NCI-H1417 treated with DMSO at 0.1 percent for 48 hours (cell line): ENCODE data around the gene PALM.
A peak's percentile ranks its signal among the peaks of the same experiment; 100 is the strongest.

Experiments
- DNase-seq: peaks from one replicate; lab custom pipeline; 2025; lab: John Stamatoyannopoulos, UW

The PALM gene

DNA sequence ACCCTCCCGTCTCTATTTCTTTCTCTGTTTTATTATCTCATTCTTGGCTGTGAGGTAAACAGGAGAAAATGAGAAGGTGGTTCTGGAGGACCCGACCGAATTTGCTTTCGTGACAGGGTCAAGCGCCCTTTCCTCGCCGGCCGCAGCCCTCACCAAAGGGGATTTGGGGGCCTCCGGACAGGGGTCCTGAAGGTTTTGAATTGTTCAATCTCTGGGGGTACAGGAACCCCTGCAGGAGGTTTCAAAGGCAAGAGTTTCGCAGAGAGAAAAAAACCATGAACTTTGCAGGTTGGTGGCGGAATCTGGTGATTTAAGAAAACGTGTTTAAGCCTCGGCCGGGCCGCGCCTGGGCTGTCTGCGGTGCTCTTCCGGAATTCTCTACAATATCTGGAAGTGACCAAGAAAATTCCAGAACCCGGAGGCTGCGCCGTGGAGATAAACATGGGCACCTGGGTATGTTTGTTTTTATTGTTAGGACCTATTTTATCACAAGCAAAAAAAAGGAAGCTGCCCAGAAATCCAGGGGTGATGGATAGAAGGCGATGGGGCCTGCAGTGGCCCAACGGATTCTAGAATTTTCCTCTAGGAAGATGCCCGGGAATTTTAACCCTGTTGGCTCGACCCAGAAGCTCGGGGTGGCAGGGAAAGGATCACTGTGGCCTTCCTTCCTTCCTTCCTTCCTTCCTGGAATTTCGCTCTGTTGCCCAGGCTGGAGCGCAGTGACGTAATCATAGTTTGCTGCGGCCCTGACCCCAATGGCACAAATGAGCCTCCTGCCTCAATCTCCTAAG lies 74.3 kb downstream of the PALM start:
- DNase-seq: no peak

DNA sequence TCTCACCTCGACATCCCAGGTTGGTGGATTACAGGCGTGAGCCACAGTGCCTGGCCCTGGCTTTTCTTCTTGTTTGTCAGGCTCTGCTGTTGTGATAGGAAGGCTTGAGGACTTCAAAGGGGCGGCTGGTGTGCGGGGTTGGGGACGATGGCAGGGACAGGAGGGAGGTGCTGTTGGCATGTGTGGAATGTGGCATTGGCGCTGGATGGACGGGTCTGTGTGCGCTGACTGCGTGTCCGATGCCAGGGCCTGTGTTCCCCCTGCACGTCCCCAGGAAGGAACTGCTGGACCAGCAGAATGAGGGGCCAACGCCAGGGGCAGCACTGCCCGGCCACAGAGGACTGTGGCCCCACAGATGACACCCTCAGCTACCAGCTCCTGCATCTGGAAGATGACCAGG lies 75.8 kb downstream of the PALM start:
- no peak for DNase-seq

DNA sequence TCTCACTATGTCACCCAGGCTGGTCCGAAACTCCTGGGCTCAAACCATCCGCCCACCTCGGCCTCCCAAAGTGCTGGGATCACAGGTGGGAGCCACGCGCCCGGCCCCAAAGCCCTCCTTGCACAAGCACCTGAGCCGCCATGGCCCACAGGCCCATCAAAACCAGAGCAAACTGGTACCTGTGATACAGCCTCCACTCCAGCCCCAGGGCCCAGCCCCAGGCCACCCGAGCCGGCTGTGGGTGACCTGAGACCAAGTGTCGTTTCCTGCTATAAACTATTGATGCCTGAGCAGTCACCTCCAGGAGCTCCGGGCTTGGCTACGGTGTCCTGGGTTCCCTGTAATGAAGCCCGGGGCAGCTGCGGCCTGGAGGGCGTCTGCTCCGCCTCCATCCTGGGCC lies 78.8 kb downstream of the PALM start:
- no peak for DNase-seq

DNA sequence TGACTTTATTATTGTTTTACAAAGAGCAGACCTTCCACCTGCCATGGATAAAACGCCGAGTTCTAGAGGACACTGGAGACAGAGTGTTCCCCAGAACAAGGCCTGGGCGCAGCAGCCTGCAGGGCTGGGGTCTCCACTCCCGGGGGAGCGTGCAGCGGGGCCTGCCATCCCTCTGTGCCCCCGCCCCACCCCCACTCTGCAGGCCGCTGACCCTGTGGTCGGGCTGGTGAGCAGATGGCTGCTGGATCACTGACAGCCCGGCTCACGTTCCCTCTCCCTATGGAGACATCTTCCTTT lies 79.9 kb downstream of the PALM start:
- DNase-seq: no peak

DNA sequence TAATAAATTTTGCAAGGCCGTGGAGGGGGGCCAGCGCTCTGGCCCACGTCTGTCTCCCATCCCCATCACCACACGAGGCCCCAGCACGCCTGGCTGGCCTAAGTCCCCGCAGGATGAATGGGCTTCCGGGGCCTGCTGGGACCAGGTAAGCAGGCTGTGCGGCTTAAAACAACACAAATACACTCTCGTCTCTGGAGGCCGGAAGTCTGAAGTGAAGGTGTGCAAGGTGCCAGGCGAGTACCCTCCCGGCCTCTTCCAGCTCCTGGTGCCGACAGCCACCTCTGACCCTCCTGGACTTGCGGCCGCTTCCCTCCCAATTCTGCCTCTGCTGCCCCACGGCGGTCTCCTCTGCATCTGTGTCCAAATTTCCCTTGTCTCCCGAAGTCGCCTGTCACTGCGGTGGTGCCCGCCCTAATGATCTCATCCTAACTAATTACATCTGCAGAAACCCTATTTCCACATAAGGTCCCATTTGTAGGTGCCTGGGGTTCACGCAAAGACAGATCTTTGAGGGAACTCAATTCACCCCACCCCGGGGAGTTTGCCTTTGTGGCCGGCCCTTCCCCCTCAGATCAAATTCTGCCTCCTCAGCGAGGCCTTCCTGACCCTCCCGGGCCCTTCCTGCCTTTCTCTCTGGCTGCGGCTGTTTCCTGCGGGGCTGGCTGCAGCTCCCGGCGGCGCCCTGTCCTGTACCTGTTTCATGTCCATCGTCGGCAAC lies 80.4 kb downstream of the PALM start:
- no peak for DNase-seq

DNA sequence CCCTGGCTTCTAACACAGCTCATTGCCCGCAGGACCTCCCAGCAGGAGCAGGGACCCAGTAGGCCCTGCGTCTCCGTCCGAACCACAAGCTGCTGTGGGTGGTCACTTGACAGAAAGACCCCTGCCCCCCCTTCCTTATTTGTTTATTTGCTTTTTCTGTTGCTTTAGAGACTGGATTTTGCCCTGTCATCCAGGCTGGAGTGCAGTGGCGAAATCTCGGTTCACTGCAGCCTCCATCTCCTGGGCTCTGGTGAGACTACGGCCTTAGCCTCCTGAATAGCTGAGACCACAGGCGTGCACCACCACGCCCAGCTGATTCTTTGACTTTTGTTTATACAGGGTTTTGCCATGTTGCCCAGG lies 80.9 kb downstream of the PALM start:
- DNase-seq: no peak

DNA sequence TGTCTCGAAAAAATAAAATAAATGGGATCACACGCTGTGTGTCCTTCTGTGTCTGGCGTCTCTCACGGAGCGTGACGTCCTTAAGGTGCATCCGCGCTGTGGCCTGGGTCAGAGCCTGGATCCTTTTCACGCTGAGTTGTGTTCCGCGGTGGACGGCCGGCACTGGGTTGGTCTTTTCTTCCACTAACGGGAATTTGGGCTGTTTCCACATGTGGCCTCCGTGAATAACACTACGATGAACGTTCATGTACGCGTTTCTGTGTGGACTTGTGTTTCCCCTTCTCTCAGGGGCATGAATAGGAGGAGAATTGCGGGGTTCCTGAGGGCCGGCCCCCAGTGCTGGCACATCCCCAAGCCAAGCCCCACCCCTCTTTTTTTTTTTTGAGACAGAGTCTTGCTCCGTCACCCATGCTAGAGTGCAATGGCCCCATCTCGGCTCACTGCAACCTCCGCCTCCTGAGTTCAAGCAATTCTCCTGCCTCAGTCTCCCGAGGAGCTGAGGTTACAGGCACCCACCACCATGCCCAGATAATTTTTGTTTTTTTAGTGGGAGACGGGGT lies 82.4 kb downstream of the PALM start:
- DNase-seq: no peak

DNA sequence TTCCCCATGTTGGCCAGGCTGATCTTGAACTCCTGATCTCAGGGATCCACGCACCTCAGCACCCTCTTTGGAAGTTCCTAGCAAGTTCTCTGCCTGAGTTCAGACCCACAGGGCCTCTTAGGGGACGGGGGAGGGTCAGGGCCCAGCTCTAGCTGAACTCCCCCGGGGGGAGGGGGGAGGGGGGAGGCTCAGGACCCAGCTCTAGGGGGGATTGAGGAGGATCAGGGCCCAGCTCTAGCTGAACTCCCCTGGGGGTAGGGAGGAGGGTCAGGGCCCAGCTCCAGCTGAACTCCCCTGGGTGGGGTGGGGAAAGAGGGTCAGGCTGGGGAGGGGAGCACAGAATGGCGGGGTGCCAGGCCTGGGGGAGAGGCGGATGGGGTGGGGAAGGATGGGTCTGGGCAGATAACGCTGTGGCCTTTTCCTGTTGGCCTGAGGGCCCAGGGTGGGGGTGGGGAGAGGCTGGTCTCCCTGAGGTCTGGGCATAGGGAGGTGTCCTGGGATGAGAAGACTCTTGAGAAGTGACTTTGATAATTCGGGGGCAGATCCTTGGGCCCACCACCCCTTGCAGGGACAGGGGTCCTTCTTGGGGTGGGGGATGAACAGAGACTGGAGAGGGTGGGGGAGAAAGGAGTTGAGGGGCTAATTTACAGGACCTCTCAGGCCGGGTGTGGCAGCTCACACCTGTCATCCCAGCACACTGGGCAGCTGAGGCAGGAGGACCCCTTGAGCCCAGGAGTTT lies 83.0 kb downstream of the PALM start:
- DNase-seq: no peak

DNA sequence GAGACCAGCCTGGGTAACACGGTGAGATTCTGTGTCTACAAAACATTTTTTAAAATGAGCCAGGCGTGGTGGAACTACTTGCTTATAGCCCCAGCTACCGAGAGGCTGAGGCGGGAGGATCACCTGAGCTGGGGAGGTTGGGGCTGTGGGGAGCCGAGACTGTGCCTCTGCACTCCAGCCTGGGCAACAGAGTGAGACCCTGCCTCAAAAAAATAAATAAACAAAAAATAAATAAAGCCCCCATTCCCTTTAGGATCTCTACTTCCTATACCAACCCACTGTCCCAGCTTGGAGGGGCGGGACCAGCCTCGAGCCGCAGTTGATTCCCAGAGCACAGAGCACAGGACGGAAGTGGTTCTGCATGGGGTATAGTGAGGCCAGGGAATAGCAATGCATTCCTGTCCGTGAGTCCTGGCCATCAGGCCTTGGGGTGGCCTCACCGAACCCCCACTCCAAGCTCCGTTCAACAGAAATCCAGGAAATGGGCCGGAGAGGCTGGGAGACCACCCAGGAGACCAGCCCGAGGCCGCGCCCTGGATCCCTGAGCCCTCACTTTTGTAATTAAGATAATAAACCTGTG lies 83.7 kb downstream of the PALM start:
- DNase-seq: no peak

DNA sequence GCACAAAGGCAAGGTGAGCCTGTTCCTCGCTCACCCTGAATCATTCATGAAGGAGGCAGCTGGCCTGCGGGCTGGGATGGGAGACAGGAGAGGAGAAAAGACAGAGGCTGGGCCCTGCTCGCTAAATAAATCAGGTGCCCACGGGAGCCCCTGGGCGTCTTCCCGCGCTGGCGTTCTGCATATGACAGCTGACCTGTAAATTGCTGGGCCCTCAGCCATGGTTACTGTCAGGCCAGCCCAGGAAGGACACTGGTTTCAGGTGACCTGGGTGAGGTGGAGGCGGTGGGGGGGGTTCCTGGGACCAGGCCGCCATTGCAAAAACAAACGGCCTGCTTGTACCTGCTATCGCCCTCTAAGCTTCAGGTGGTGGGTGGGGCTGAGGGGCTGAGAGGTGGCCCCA lies 85.1 kb downstream of the PALM start:
- no peak for DNase-seq

DNA sequence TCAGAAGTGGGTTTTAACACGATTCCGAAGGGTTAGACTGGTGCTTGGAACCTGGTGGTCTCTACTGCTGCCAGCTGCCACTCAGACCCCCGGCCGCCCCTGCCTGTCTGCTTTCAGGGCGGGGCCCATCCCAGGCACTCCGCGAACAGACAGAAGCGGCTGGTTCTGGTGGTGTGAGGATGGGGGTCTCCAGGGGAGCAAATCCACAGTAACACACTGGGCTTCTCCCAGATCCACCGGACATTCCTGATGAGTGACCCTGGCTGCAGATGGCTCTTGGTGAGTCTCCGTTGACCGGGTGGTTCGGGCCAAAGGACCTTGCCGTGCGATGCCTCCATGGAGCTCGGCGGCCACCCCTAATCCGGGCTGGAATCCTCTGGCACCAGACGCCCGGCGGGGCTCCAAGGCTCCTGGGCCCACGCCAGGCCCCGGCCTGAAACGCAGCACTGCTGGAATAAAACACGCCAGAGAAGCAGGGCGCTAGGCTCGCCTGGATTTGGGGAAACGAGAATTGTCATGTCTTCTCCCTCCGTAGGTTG lies 86.4 kb downstream of the PALM start:
- no peak for DNase-seq

DNA sequence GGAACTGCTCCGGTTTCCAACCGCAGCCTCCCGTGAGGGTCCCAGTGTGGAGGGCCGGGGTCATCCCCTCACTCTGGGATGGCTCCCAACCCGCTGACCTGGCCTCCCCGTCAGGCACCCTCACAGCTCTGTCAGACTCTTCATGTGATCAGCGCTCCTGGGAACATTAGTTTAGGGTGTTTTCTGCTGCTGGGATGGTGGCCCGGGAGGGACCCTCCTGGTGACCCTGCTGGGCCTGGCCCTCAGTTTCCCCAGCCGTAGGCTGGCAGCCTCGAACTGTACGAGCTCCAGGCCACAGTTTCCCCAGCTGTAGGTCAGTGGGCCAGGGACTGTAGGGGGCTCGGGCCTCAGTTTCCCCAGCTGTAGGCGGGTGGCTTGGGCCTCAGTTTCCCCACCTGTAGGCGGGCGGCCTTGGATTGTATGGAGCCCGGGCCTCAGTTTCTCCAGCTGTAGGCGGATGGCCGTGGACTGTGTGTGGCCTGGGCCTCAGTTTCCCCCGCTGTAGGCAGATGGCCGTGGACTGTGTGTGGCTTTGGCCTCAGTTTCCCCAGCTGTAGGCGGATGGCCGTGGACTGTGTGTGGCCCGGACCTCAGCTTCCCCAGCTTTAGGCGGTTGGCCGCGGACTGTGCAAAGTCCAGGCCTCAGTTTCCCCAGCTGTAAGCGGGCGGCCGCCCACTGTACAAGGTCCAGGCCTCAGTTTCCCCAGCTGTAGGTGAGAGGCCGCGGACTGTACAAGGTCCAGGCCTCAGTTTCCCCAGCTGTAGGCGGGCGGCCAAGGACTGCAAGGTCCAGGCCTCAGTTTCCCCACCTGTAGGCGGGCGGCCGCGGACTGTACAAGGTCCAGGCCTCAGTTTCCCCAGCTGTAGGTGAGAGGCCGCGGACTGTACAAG lies 87.2 kb downstream of the PALM start:
- no peak for DNase-seq

DNA sequence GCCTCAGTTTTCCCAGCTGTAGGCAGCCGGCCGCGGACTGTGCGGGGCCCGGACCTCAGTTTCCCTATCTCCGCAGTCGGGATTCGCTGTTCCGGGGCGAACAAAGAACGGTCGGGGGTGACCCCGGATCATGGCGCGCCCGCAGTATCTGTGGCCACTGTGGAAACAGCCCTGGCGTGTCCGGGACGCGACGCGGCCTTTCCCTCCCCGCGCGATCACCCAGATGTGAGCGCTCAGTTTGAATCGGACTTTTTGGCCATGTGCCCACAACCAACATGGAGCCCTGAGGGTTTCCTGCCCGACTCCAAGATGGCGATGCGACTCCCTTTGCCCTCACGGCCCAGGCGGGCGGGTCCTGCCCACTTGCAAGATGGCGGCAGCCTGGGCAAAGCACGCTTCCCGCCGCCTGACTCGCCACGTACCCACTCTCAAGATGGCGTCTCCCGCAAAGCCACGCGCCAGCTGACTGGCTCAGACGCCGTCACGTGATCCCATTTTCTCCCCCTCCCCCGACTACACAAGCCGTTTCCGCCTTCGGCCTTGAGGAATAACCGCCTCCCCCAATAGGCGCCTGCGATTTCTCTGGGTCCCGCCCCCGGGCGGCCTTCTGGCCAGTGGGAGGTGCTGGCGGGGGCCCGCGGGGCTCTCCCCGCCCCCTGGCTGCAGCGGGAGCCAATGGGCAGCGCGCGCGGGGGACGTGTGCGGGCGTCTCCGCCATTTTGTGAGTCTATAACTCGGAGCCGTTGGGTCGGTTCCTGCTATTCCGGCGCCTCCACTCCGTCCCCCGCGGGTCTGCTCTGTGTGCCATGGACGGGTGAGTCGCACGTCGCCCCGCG lies 88.2 kb downstream of the PALM start, which contains the start of gene PTBP1:
Gene PTBP1 (plus strand): TSS at position 761 of the 836 bp plus-strand sequence. CDS start 46 bp downstream, at position 807.
- peak; percentile 100 for DNase-seq
